GM18520 (cell line): ENCODE results near the gene ZDHHC8.

ENCODE experiments used
- ATAC-seq: cut with Tn5 transposase; IDR thresholded peaks from one replicate; pipeline ENCODE4 v1.9.1; 2021; ENCODE audit not compliant: unreplicated experiment

ZDHHC8 gene

GRCh38 chr22:20095521-20095920 lies 36.1 kb upstream of the ZDHHC8 start:
- no peak for ATAC-seq

GRCh38 chr22:20096574-20097420 lies 34.8 kb upstream of the ZDHHC8 start:
- no peak for ATAC-seq

GRCh38 chr22:20099099-20099711 lies 32.4 kb upstream of the ZDHHC8 start:
- no peak for ATAC-seq

- ATAC-seq = no peak
Observed at GRCh38 chr22:20101638-20102037, 30.0 kb upstream of the ZDHHC8 start.

GRCh38 chr22:20102203-20102780 lies 29.3 kb upstream of the ZDHHC8 start:
- ATAC-seq = no peak

- no peak for ATAC-seq
Observed at GRCh38 chr22:20105456-20106204, 26.0 kb upstream of the ZDHHC8 start.

- ATAC-seq = no peak
Observed at GRCh38 chr22:20106205-20106848, 25.3 kb upstream of the ZDHHC8 start.

GRCh38 chr22:20106849-20107237 lies 24.8 kb upstream of the ZDHHC8 start:
- no peak for ATAC-seq

- no peak for ATAC-seq
Observed at GRCh38 chr22:20107471-20107901, 24.1 kb upstream of the ZDHHC8 start.

GRCh38 chr22:20107951-20108756 lies 23.4 kb upstream of the ZDHHC8 start:
- ATAC-seq = no peak

- ATAC-seq = no peak
Observed at GRCh38 chr22:20108757-20109230, 22.8 kb upstream of the ZDHHC8 start.

GRCh38 chr22:20109411-20110358 lies 21.9 kb upstream of the ZDHHC8 start:
- no peak for ATAC-seq

- no peak for ATAC-seq
Observed at GRCh38 chr22:20110359-20110985, 21.1 kb upstream of the ZDHHC8 start.

GRCh38 chr22:20111045-20111688 lies 20.4 kb upstream of the ZDHHC8 start:
- ATAC-seq = no peak

GRCh38 chr22:20111689-20112622 lies 19.6 kb upstream of the ZDHHC8 start:
- ATAC-seq = no peak

GRCh38 chr22:20112623-20113511 lies 18.7 kb upstream of the ZDHHC8 start:
- no peak for ATAC-seq
